ENCODE results near the gene SHISA7. TPM values are rescaled to one million over a fixed set of nuclear protein-coding genes. Genes with fewer than 3 reads are reported as not detected.

SHISA7 gene
- total RNA-seq, 2 experiments from 2014 or later = not detected

GRCh38 chr19:55485439-55486011 is 42.4 kb upstream of the SHISA7 start:
- H3K36me3 Mint-ChIP-seq (ENCODE audit: low read depth) = peaks cover 1% of the 10 kb centered on the region
- peak overlapping the region; percentile 74 for H3K4me3 Mint-ChIP-seq
- peaks cover 9% of the 10 kb centered on the region for H3K4me1 Mint-ChIP-seq
- no peaks in the 10 kb centered on the region for H3K27me3 Mint-ChIP-seq
- H3K27ac Mint-ChIP-seq = peak overlapping the region; percentile 85
- DNase-seq = no peak
- ChIA-PET POLR2A (interaction anchor here (0.6 to 1.0 kb wide), 2 partner anchors 9 to 314 kb away, joined by 3 to 5 read pairs; partner anchors contain the start of gene ZNF628), CTCF (interaction anchor here (1.1 to 2.0 kb wide), 5 partner anchors 16 to 147 kb away, joined by 3 to 15 read pairs (median 3); no protein-coding TSS in a partner anchor)
- no peaks in the 10 kb centered on the region for H3K9me3 Mint-ChIP-seq

GRCh38 chr19:55484593-55485438 is 41.7 kb upstream of the SHISA7 start, which contains the start of gene NAT14:
Gene NAT14 (plus strand): TSS chr19:55485188. CDS start chr19:55485709, 521 bp downstream.
- Mint-ChIP-seq H3K27me3 (no peaks in the 10 kb centered on the region), H3K9me3 (no peaks in the 10 kb centered on the region), H3K4me1 (peaks cover 12% of the 10 kb centered on the region), H3K36me3 (ENCODE audit: low read depth) (peaks cover 3% of the 10 kb centered on the region), H3K4me3 (peak within 1 kb of the TSS; percentile 74), H3K27ac (peak within 1 kb of the TSS; percentile 85)
- DNase-seq = peak; percentile 62
- POLR2A ChIA-PET = interaction anchor here (1.0 kb wide), 1 partner anchor 8 kb away, joined by 5 read pairs; the partner anchor contains the start of gene ZNF628
- CTCF ChIA-PET = interaction anchor here (0.7 to 1.5 kb wide), 4 partner anchors 16 to 148 kb away, joined by 3 to 6 read pairs (median 4); no protein-coding TSS in a partner anchor

DNA sequence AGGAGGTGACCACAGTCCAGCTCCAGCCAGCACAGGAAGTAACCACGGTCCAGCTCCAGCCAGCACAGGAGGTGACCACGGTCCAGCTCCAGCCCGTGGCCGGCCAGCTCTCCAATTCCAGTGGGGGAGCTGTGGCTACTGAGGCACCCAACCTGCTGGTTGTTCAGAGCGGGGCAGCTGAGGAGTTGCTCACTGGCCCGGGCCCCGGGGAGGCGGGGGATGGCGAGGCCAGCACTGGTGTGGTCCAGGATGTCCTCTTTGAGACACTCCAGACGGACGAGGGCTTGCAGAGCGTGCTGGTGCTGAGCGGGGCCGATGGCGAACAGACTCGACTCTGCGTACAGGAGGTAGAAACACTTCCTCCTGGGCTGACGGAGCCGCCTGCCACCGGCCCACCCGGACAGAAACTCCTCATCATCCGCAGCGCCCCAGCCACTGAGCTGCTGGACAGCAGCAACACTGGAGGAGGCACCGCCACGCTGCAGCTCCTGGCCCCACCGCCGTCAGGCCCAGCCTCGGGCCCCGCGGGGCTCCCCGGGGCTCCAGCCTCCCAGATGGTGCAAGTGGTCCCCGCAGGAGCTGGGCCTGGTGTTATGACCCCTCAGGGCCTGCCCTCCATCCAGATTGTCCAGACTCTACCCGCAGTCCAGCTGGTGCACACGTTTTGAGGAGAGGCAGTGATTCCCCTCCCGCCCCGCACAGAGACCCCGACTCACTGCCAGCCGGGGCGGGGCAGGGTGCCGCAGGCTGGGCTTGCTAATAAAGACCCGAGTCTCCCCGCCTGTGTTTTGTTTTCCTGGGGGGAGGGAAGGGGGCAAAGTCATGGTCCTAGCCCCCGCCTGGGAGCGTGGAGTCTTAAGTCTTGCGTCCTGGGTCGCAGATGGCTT is 40.8 kb upstream of the SHISA7 start:
- peaks cover 3% of the 10 kb centered on the region for H3K36me3 Mint-ChIP-seq (ENCODE audit: low read depth)
- POLR2A ChIA-PET = no interaction called here
- peak overlapping the region; percentile 74 for H3K4me3 Mint-ChIP-seq
- no peaks in the 10 kb centered on the region for H3K27me3 Mint-ChIP-seq
- H3K4me1 Mint-ChIP-seq = peaks cover 19% of the 10 kb centered on the region
- CTCF ChIA-PET = interaction anchor here (1.1 to 1.5 kb wide), 2 partner anchors 17 to 20 kb away, joined by 3 to 6 read pairs; no protein-coding TSS in a partner anchor
- no peak overlapping the region for H3K27ac Mint-ChIP-seq
- H3K9me3 Mint-ChIP-seq = no peaks in the 10 kb centered on the region
- DNase-seq = no peak

DNA sequence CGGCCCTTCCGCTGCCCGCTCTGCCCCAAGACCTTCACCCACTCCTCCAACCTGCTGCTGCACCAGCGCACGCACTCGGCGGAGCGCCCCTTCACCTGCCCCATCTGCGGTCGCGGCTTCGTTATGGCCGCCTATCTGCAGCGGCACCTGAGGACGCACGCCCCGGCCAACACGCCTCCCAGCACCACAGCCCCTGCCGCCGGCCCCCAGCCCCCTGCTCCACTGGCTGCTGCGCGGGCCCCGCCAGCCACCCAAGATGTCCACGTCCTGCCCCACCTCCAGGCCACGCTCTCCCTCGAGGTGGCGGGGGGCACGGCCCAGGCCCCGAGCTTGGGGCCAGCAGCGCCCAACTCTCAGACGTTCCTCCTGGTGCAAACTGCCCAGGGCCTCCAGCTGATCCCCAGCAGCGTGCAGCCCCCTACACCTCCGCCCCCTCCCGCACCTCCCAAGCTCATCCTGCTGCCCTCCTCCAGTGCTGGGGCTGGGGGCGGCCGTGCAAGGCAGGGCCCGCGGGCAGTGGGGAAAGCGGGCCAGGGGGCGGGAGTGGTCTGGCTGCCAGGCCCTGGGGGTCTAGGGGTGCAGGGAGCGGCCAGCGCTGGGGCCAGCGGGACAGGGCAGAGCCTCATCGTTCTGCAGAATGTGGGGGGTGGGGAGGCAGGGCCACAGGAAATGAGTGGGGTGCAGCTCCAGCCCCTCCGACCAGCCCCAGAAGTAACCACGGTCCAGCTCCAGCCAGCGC is 40.0 kb upstream of the SHISA7 start:
- Mint-ChIP-seq H3K27me3 (no peaks in the 10 kb centered on the region), H3K4me1 (peaks cover 27% of the 10 kb centered on the region), H3K9me3 (no peaks in the 10 kb centered on the region), H3K4me3 (no peak overlapping the region), H3K27ac (no peak overlapping the region), H3K36me3 (ENCODE audit: low read depth) (peaks cover 3% of the 10 kb centered on the region)
- no peak for DNase-seq
- ChIA-PET CTCF (no interaction called here), POLR2A (no interaction called here)

- peaks cover 3% of the 10 kb centered on the region for H3K36me3 Mint-ChIP-seq (ENCODE audit: low read depth)
- H3K4me1 Mint-ChIP-seq = peaks cover 31% of the 10 kb centered on the region
- H3K27me3 Mint-ChIP-seq = no peaks in the 10 kb centered on the region
- ChIA-PET POLR2A (no interaction called here), CTCF (no interaction called here)
- H3K9me3 Mint-ChIP-seq = no peaks in the 10 kb centered on the region
- DNase-seq = no peak
- H3K4me3 Mint-ChIP-seq = no peak overlapping the region
- no peak overlapping the region for H3K27ac Mint-ChIP-seq
Measured at GRCh38 chr19:55482156-55482961, 39.3 kb upstream of the SHISA7 start.

DNA sequence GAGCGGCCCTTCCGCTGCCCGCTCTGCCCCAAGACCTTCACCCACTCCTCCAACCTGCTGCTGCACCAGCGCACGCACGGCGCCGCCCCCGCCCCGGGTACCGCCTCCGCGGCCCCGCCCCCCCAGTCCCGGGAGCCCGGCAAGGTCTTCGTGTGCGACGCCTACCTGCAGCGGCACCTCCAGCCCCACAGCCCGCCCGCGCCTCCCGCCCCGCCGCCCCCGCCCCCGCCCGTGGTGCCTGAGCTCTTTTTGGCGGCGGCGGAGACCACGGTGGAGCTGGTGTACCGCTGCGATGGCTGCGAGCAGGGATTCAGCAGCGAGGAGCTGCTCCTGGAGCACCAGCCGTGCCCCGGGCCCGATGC is 38.7 kb upstream of the SHISA7 start:
- CTCF ChIA-PET = no interaction called here
- DNase-seq = no peak
- peaks cover 3% of the 10 kb centered on the region for H3K36me3 Mint-ChIP-seq (ENCODE audit: low read depth)
- no peak overlapping the region for H3K4me3 Mint-ChIP-seq
- no peak overlapping the region for H3K27ac Mint-ChIP-seq
- H3K9me3 Mint-ChIP-seq = no peaks in the 10 kb centered on the region
- POLR2A ChIA-PET = no interaction called here
- H3K4me1 Mint-ChIP-seq = peaks cover 33% of the 10 kb centered on the region
- no peaks in the 10 kb centered on the region for H3K27me3 Mint-ChIP-seq

GRCh38 chr19:55481148-55481793 is 38.2 kb upstream of the SHISA7 start:
- ChIA-PET CTCF (no interaction called here), POLR2A (no interaction called here)
- peaks cover 3% of the 10 kb centered on the region for H3K36me3 Mint-ChIP-seq (ENCODE audit: low read depth)
- no peaks in the 10 kb centered on the region for H3K27me3 Mint-ChIP-seq
- no peak overlapping the region for H3K27ac Mint-ChIP-seq
- no peaks in the 10 kb centered on the region for H3K9me3 Mint-ChIP-seq
- DNase-seq = no peak
- no peak overlapping the region for H3K4me3 Mint-ChIP-seq
- H3K4me1 Mint-ChIP-seq = peaks cover 33% of the 10 kb centered on the region

DNA sequence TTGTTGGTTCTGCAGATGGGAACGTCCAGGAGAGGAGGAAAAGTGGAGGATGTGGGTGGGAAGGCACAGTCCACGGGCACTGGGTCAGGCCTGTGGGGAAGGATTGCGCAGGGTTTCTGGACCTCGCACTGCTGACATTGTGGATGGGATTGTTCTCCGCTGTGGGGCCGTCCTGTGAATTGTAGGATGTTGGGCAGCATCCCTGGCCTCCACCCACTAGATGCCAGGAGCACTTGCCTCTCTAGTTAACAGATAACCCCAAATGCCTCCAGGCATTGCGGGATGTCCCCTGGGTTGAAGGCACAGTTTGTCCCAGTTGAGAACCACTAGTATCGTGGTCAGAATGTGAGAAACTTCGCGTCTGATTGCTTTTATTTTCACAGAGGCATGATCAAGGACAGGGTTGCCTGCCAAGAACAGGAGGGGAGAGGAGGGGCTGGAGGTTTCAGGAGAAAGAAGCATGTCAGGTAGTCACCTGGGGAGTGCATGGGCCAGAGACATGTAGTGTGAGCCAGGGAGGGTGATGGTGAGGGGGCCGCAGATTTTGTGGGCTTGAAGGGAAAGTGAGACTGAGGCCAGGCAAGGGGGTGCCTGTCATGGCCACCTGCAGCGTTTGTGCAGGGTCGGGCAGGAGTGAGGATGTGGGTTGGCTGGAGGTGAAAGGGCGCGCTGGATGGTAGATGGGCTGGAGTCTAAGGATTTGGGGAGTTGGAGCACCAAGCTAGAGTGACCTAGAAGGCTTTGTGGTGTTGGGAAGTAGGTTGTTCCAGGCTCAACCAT is 36.5 kb upstream of the SHISA7 start:
- Mint-ChIP-seq H3K4me1 (peaks cover 33% of the 10 kb centered on the region), H3K9me3 (no peaks in the 10 kb centered on the region), H3K27me3 (no peaks in the 10 kb centered on the region), H3K4me3 (no peak overlapping the region), H3K36me3 (ENCODE audit: low read depth) (peaks cover 2% of the 10 kb centered on the region), H3K27ac (no peak overlapping the region)
- CTCF ChIA-PET = no interaction called here
- POLR2A ChIA-PET = no interaction called here
- no peak for DNase-seq

DNA sequence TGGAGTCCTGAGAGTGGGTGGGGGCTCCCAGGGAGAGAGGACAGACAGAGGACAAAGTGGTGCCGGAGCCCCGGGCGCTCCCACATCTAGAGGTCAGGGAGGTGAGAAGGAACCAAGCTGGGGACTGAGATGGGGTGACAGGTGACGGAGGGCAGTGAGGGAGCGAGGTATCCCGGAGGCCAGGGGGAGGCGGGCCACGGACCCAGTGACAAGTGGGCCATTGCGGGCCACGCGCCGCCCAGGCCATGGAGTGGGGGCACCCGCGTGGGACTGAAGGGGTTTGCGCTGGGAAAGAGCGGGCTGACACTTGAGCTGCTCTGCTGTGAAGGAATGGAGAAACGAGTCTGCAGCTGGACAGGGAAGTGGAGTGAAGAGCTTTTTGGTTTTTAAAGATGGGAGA is 35.9 kb upstream of the SHISA7 start:
- ChIA-PET CTCF (no interaction called here), POLR2A (no interaction called here)
- no peak for DNase-seq
- Mint-ChIP-seq H3K27me3 (no peaks in the 10 kb centered on the region), H3K36me3 (ENCODE audit: low read depth) (peaks cover 2% of the 10 kb centered on the region), H3K4me3 (peak overlapping the region; percentile 11), H3K9me3 (no peaks in the 10 kb centered on the region), H3K4me1 (peaks cover 33% of the 10 kb centered on the region), H3K27ac (no peak overlapping the region)

GRCh38 chr19:55478364-55478763 is 35.3 kb upstream of the SHISA7 start:
- ChIA-PET POLR2A (no interaction called here), CTCF (interaction anchor here (0.7 to 2.7 kb wide), 3 partner anchors 23 to 26 kb away, joined by 3 to 11 read pairs (median 5); no protein-coding TSS in a partner anchor)
- H3K4me3 Mint-ChIP-seq = peak overlapping the region; percentile 87

GRCh38 chr19:55477905-55478304 is 34.8 kb upstream of the SHISA7 start:
- H3K9me3 Mint-ChIP-seq = no peaks in the 10 kb centered on the region
- DNase-seq = no peak
- peak overlapping the region; percentile 74 for H3K27ac Mint-ChIP-seq
- peak overlapping the region; percentile 87 for H3K4me3 Mint-ChIP-seq
- CTCF ChIA-PET = interaction anchor here (0.7 to 2.7 kb wide), 4 partner anchors 10 to 26 kb away, joined by 3 to 17 read pairs (median 8); no protein-coding TSS in a partner anchor
- peaks cover 33% of the 10 kb centered on the region for H3K4me1 Mint-ChIP-seq
- no peaks in the 10 kb centered on the region for H3K27me3 Mint-ChIP-seq
- peaks cover 2% of the 10 kb centered on the region for H3K36me3 Mint-ChIP-seq (ENCODE audit: low read depth)
- POLR2A ChIA-PET = no interaction called here

More at GRCh38 chr19:55478364-55478763, 35.3 kb upstream of the SHISA7 start:
- no peak for DNase-seq
- H3K36me3 Mint-ChIP-seq (ENCODE audit: low read depth) = peaks cover 2% of the 10 kb centered on the region
- H3K9me3 Mint-ChIP-seq = no peaks in the 10 kb centered on the region
- peaks cover 33% of the 10 kb centered on the region for H3K4me1 Mint-ChIP-seq
- H3K27ac Mint-ChIP-seq = no peak overlapping the region
- no peaks in the 10 kb centered on the region for H3K27me3 Mint-ChIP-seq
